SJSA1 (cell line): ENCODE measurements around the gene TRIM25. TPM values are rescaled to one million over a fixed set of nuclear protein-coding genes. Genes with fewer than 3 reads are reported as not detected.

Source experiments
- DNase-seq, 2 experiments: peaks; one replicate each; pipeline ENCODE4 v3.0.0-alpha.2; 2015 to 2020; ENCODE audit warnings: low spot score in 2 of 2, low read depth in 1 of 2
- H3K27ac ChIP-seq: fragments of 250-450 bp; sonication (Bioruptor Pico); 2 replicates; pipeline ENCODE4 v1.5.1; 2020; ENCODE audit warnings: mild to moderate bottlenecking, moderate library complexity
- H3K27me3 ChIP-seq: fragments of 250-450 bp; sonication (Bioruptor Pico); replicated peaks from 2 replicates; pipeline ENCODE4 v1.5.1; 2020; ENCODE audit warnings: mild to moderate bottlenecking, moderate library complexity
- H3K36me3 ChIP-seq: fragments of 250-450 bp; sonication (Bioruptor Pico); 2 replicates; pipeline ENCODE4 v1.5.1; 2020; ENCODE audit warnings: mild to moderate bottlenecking
- H3K4me1 ChIP-seq: fragments of 250-450 bp; sonication (Bioruptor Pico); replicated peaks from 2 replicates; pipeline ENCODE4 v1.6.1; 2021; ENCODE audit warnings: mild to moderate bottlenecking
- H3K4me3 ChIP-seq: fragments of 250-450 bp; sonication (Bioruptor Pico); 2 replicates; pipeline ENCODE4 v1.5.1; 2020; ENCODE audit warnings: mild to moderate bottlenecking
- H3K9me3 ChIP-seq: fragments of 250-450 bp; sonication (Bioruptor Pico); replicated peaks from 2 replicates; pipeline ENCODE4 v1.5.1; 2020; ENCODE audit warnings: mild to moderate bottlenecking
- total RNA-seq: library from RNA; depleted of rRNA; stranded (reverse); fragments of >200 nt; shearing (Covaris generic); gene quantifications from 2 replicates; pipeline ENCODE4 v1.2.3, GENCODE V29; 2014; rRNA removed

The TRIM25 gene
- total RNA-seq, 1 experiment from 2014 or later = 11.9 TPM

GRCh38 chr17:56861899-56862298 is 52.0 kb downstream of the TRIM25 start:
- H3K4me1 ChIP-seq = no peaks in the 10 kb centered on the region
- no peak overlapping the region for H3K27ac ChIP-seq
- DNase-seq = no peak
- H3K4me3 ChIP-seq = no peak overlapping the region
- H3K27me3 ChIP-seq = no peaks in the 10 kb centered on the region
- no peaks in the 10 kb centered on the region for H3K9me3 ChIP-seq
- no peaks in the 10 kb centered on the region for H3K36me3 ChIP-seq

DNA sequence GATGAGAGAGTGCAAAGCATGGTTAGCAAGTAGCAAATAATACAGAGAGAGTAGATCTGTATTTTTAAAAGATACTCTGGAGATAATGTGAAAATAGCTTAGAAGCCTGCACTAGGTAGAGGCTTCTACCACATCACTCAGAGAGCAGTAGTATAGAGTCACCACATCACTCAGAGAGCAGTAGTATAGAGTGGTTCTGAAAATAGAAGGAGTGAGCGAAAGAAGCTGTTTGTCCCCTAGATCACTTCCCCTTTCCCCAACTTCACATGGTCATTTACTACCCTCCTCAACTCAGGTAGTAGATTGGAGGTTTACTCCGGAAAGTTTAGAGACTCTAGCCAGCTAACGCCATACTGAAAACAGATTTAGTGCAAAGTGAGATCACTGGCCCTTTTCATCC is 62.8 kb downstream of the TRIM25 start:
- no peak overlapping the region for H3K27ac ChIP-seq
- no peak for DNase-seq
- H3K9me3 ChIP-seq = no peaks in the 10 kb centered on the region
- H3K36me3 ChIP-seq = no peaks in the 10 kb centered on the region
- H3K4me1 ChIP-seq = no peaks in the 10 kb centered on the region
- no peak overlapping the region for H3K4me3 ChIP-seq
- H3K27me3 ChIP-seq = no peaks in the 10 kb centered on the region

DNA sequence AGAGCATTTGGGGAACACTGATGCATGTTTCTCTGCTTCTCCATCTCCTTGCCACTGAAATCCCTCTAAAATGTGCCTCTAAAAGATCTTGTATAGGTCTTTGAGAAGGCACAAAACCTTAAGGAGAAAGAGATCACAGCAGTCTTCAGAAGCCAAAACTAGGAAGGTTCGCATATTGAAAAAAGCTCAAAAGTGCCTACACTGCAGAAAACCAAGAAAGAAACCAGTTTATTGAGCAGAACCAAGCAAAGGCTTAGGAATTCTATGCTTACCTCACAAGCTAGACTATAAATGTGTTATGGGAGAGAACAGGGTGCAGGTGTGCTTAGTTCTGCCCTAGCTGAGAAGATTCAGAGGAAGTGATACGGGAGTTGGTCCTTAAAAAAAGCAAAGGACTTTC is 63.3 kb downstream of the TRIM25 start:
- DNase-seq = no peak

DNA sequence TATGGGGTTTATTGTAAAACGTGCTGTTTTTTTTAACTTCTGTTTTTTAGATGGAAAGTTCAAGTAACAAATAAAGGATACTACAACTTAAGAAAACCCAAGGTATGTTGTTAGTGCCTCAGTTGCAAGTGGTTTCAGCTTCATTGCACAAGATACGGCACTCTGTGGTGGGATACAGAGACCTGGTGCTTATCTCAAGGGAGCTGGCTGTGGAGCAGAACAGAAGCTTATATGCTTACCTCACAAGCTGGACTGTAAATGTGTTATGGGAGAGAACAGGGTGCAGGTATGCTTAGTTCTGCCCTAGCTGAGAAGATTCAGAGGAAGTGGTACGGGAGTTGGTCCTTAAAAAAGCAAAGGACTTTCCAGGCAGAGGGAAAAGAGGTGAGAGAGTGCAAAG is 64.7 kb downstream of the TRIM25 start:
- no peaks in the 10 kb centered on the region for H3K36me3 ChIP-seq
- H3K4me1 ChIP-seq = no peaks in the 10 kb centered on the region
- no peak overlapping the region for H3K4me3 ChIP-seq
- no peak overlapping the region for H3K27ac ChIP-seq
- no peak for DNase-seq
- H3K27me3 ChIP-seq = no peaks in the 10 kb centered on the region
- H3K9me3 ChIP-seq = no peaks in the 10 kb centered on the region

More for the DNA sequence above, 63.3 kb downstream of the TRIM25 start:
- no peaks in the 10 kb centered on the region for H3K36me3 ChIP-seq
- no peaks in the 10 kb centered on the region for H3K4me1 ChIP-seq
- H3K9me3 ChIP-seq = no peaks in the 10 kb centered on the region
- H3K27me3 ChIP-seq = no peaks in the 10 kb centered on the region
- no peak overlapping the region for H3K4me3 ChIP-seq
- no peak overlapping the region for H3K27ac ChIP-seq

DNA sequence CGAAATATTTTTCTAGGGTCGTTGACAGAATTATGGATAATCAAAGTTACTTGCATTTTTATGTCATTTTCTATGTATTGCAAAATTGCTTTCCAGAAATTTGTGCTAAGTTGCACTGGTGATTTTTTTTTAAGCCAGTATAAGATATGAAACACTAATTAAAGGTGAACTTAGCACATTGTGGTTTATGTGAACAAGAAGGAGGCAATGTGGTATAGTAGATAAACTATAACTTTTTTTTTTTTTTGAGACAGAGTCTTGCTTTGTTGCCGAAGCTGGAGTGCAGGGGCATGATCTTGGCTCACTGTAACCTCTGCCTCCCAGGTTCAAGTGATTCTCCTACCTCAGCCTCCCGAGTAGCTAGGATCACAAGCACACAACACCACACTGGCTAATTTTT is 66.7 kb downstream of the TRIM25 start:
- no peaks in the 10 kb centered on the region for H3K36me3 ChIP-seq
- H3K27me3 ChIP-seq = no peaks in the 10 kb centered on the region
- DNase-seq = no peak
- H3K27ac ChIP-seq = no peak overlapping the region
- no peaks in the 10 kb centered on the region for H3K9me3 ChIP-seq
- H3K4me3 ChIP-seq = no peak overlapping the region
- no peaks in the 10 kb centered on the region for H3K4me1 ChIP-seq

DNA sequence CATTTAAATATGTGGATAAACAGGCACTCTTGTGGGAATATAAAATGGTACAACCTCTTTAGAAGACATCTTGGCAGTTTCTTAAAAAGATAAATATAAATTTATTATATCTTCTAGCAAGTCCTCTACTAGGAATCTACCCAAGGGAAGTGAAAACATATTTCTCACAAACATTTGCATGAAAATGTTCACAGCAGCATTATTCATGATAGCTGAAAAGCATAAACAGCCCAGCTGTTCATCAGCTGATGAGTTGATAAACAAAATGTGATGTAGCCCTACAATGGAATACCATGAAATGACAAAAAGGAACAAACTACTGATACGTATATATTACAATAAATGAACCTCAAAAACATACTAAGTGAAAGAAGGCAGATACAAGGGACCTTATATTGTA is 67.9 kb downstream of the TRIM25 start:
- Histone ChIP-seq H3K9me3 (no peaks in the 10 kb centered on the region), H3K27me3 (no peaks in the 10 kb centered on the region), H3K27ac (no peak overlapping the region), H3K4me3 (no peak overlapping the region), H3K36me3 (no peaks in the 10 kb centered on the region), H3K4me1 (no peaks in the 10 kb centered on the region)
- DNase-seq = no peak

DNA sequence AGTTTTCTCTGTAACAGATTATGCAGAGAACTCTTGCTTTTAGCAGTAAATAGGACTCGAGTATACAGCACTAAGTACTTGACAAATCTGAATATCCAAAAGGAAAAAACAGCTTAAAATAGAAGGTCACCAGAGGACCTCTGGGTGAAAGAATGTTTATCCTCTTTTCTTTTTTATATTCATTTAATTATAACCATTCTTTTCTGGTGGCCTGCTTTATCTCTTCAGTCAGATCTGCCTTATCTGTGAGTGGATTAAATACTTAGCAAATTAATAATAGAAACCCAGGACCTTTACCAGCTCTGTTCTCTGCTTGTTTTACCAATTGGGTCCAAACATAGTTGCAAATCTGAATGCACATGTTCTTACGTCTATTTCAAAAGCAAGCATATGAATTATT is 71.3 kb downstream of the TRIM25 start:
- Histone ChIP-seq H3K4me3 (no peak overlapping the region), H3K9me3 (no peaks in the 10 kb centered on the region), H3K27ac (no peak overlapping the region), H3K4me1 (no peaks in the 10 kb centered on the region), H3K27me3 (no peaks in the 10 kb centered on the region), H3K36me3 (no peaks in the 10 kb centered on the region)
- no peak for DNase-seq

- no peak overlapping the region for H3K27ac ChIP-seq
- no peak overlapping the region for H3K4me3 ChIP-seq
- H3K4me1 ChIP-seq = peaks cover 7% of the 10 kb centered on the region
- DNase-seq = no peak
- no peaks in the 10 kb centered on the region for H3K36me3 ChIP-seq
- no peaks in the 10 kb centered on the region for H3K27me3 ChIP-seq
- H3K9me3 ChIP-seq = peaks cover 5% of the 10 kb centered on the region; the same call in 1 of the 2 replicates
Observed at GRCh38 chr17:56838687-56839086, 75.2 kb downstream of the TRIM25 start.

Other genes starting within 250 kb of the TRIM25 start
- 1.6 TPM in 1 of 2 replicates, not detected in the other for gene C17orf67, start 80.1 kb downstream of the TRIM25 start, total RNA-seq
- 2.0 and 2.4 TPM in 2 replicates for gene DGKE, start 79.9 kb downstream of the TRIM25 start, total RNA-seq
- gene COIL, start 47.0 kb upstream of the TRIM25 start, total RNA-seq = 28.2 and 33.8 TPM in 2 replicates
- 79.7 and 80.6 TPM in 2 replicates for gene SCPEP1, start 64.1 kb upstream of the TRIM25 start, total RNA-seq
- gene AKAP1, start 171.2 kb upstream of the TRIM25 start, total RNA-seq = 13.6 and 16.3 TPM in 2 replicates